Pancreas (tissue), 10 donors: ENCODE measurements around the gene SCN8A. TPM values are rescaled to one million over a fixed set of nuclear protein-coding genes. Genes with fewer than 3 reads are reported as not detected.

Experiments
- ATAC-seq, 4 donors: fragments of 200-7000 bp; cut with Tn5 transposase; one replicate each; pipeline versions ENCODE4 v1.8.0 to v1.9.1; 2020; ENCODE audit warnings: mild to moderate bottlenecking in 4 of 4, moderate library complexity in 4 of 4
- DNase-seq, 6 donors: peaks; one replicate each; pipeline ENCODE4 v3.0.0-alpha.2; 2020
- FAIRE-seq: peaks from 2 replicates; lab custom pipeline; 2012; peaks lifted over from hg19 to GRCh38; lab: Jason Lieb, UNC
- H3K27ac ChIP-seq, 4 donors: fragments of 200-600 bp; sonication (generic); 1 replicate in 3 of 4; 2 replicates in 1 of 4; pipeline versions ENCODE4 v1.5.0 to v1.8.0; 2020
- H3K27me3 ChIP-seq, 4 donors: fragments of 200-600 bp; one replicate each; pipeline ENCODE4 v1.8.0; 2021
- H3K36me3 ChIP-seq, 3 donors: fragments of 200-600 bp; sonication (generic) in 1 of 3; one replicate each; pipeline versions ENCODE4 v1.5.0 to v1.8.0; 2020 to 2021
- H3K4me1 ChIP-seq, 3 donors: fragments of 200-600 bp; one replicate each; pipeline ENCODE4 v1.8.0; 2021
- H3K4me3 ChIP-seq, 4 donors: fragments of 200-600 bp; sonication (generic) in 2 of 4; one replicate each; pipeline versions ENCODE4 v1.5.0 to v1.8.0; 2020 to 2021
- H3K9me3 ChIP-seq, 4 donors: fragments of 200-600 bp; one replicate each; pipeline ENCODE4 v1.8.0; 2021
- CTCF ChIP-seq, 4 donors: fragments of 200-600 bp; sonication (generic) in 3 of 4; IDR thresholded peaks; one replicate each; pipeline versions ENCODE4 v1.5.0 to v1.8.0; 2021; ENCODE audit warnings: antibody characterized with exemption in 4 of 4
- WGBS, 2 donors: extraction: QIAGEN DNeasy Blood & Tissue Kit; methylation state at CpG; one replicate each; pipeline ENCODE4 v1.1.7; 2013; 5-methylcytosine and 5-hydroxymethylcytosine counted together
- intact Hi-C, 3 donors: fragments of 100-400 bp; cut with DNase I; formaldehyde crosslinking; loops; one replicate each; pipeline versions ENCODE4 v1.11.1 to v1.14.2; 2022
- polyA plus RNA-seq, 2 donors: library from polyadenylated mRNA; stranded (reverse); fragments of 200-250 nt; gene quantifications; one replicate each; pipeline ENCODE4 v1.2.3, GENCODE V29; 2013
- total RNA-seq, 6 donors: library from RNA; stranded (reverse); fragmentation: NEBNext Ultra II Directional in 4 of 6; extraction: Animal tissue kit (Norgen Biotek cat#: 25700) in 4 of 6; gene quantifications; one replicate each; pipeline versions ENCODE4 v1.2.1 to v1.2.4, GENCODE V29; 2021 to 2023
- donor health status: healthy with polysubstance abuse.
- donor health status: DM: no; HTN: no; CAD: no; lungs with moderate emphysema.
- donor health status: DM: no; HTN: no; CAD: no.
- donor health status: control.
- donor health status: control.
- donor health status: Bipolar disorder and iron deficiency.
- donor health status: DM: yes; HTN: yes; CAD: no.
- donor health status: DM: no; HTN: no; CAD: no.
- donor health status: DM: no; HTN: no; CAD: no.
- donor health status: DM: yes; HTN: yes; CAD: no.

SCN8A gene
- total and polyA plus RNA-seq, 8 donors, result 1.9 to 3.2 (median 2.3) TPM

GRCh38 chr12:51744235-51744634 is 153.2 kb downstream of the SCN8A start:
- Histone ChIP-seq H3K27ac (no peak overlapping the region), H3K27me3 (no peaks in the 10 kb centered on the region), H3K4me3 (no peak overlapping the region), H3K9me3 (no peaks in the 10 kb centered on the region), H3K4me1 (peaks cover 0 to 3% (median 0%) of the 10 kb centered on the region in 3 donors), H3K36me3 (no peaks in the 10 kb centered on the region)
- intact Hi-C loops, result no loop called here
- DNase-seq (no peak), ATAC-seq (no peak), FAIRE-seq (no peak)
- no peak for TF ChIP-seq CTCF (IDR thresholded peaks at IDR 0.05)
- 65 to 66% methylated on average over 6 of the region's 6 CpGs for WGBS, 2 donors

DNA sequence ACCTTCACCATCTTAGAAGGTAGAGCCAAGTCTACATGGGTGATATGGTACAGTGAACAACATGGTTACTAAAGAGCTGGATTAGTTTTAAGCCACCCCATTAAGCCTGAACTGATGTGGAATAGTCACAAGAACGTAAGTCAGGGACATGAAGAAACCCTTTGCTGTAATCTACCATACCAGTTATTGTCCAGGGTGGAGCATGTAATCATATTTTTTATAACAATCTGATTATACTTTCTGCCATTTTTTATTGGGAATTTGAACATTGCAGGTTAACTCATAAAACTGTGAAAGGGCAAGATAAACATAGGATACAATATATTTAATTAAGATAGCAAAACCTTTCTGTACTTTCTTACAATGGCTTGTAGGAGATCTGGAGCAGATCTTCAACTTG is 153.9 kb downstream of the SCN8A start:
- H3K27me3 ChIP-seq, result no peaks in the 10 kb centered on the region
- no peak overlapping the region for H3K27ac ChIP-seq
- no peaks in the 10 kb centered on the region for H3K9me3 ChIP-seq
- no peaks in the 10 kb centered on the region for H3K36me3 ChIP-seq
- DNase-seq (no peak), ATAC-seq (no peak), FAIRE-seq (no peak)
- no peak overlapping the region for H3K4me3 ChIP-seq
- H3K4me1 ChIP-seq, result peaks cover 0 to 3% (median 0%) of the 10 kb centered on the region in 3 donors
- 93 to 100% methylated on average over 1 of the region's 1 CpG for WGBS, 2 donors
- TF ChIP-seq CTCF (IDR thresholded peaks at IDR 0.05), result no peak
- intact Hi-C loops, result no loop called here

DNA sequence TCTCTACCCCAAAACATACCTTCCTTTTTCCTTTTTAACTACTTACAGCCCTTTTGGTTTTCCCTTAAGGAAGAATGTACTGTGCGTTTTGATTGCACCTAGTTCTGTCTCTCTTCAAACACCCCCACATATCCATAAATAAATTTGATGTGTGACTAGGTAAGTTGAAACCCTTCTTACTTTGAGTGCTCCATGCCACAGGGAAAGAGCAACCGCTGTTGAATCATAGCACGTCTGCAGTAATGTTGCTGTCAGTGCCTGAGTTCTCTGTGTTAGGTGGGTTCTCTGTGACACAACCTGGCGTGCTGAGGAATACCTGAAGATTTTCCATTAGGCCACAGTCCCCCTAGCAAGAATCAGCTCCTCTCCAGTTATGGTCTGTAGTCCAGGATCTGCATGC is 155.4 kb downstream of the SCN8A start:
- FAIRE-seq, result no peak
- no peaks in the 10 kb centered on the region for H3K9me3 ChIP-seq
- H3K27ac ChIP-seq, result no peak overlapping the region
- H3K27me3 ChIP-seq, result no peaks in the 10 kb centered on the region
- no peaks in the 10 kb centered on the region for H3K36me3 ChIP-seq
- no peak for DNase-seq
- H3K4me1 ChIP-seq, result peaks cover 0 to 4% (median under 1%) of the 10 kb centered on the region in 3 donors
- no peak overlapping the region for H3K4me3 ChIP-seq
- 93 to 96% methylated on average over 4 of the region's 4 CpGs for WGBS, 2 donors
- ATAC-seq, result no peak
- TF ChIP-seq CTCF (IDR thresholded peaks at IDR 0.05), result no peak
- intact Hi-C loops, result no loop called here

DNA sequence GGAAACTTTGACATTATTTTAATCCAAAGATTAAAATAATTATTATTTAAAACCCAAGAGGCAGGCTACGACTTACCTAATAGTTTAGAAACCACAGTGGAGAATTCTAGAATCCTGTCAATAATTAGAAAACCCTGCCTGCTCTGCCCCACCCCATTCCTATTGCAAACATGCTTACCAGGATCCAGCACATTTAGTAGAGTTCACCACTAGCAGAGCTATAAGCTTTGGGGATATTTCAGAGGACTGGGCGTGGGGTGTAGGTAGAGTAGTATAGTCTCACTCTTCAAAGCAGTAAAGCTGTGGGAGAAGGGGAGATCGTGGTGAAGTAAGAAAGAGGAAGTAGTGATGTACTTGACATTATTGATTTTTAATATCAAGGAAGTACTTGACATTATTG is 157.2 kb downstream of the SCN8A start:
- ATAC-seq, result no peak
- FAIRE-seq, result no peak
- intact Hi-C loops, result no loop called here
- H3K4me1 ChIP-seq, result peaks cover 0 to 12% (median 8%) of the 10 kb centered on the region in 3 donors
- no peaks in the 10 kb centered on the region for H3K36me3 ChIP-seq
- no peak for DNase-seq
- H3K4me3 ChIP-seq, result no peak overlapping the region
- no peaks in the 10 kb centered on the region for H3K27me3 ChIP-seq
- H3K9me3 ChIP-seq, result no peaks in the 10 kb centered on the region
- peak overlapping the region in 1 of 4 donors; percentile 17 for H3K27ac ChIP-seq
- TF ChIP-seq CTCF (IDR thresholded peaks at IDR 0.05), result no peak
- WGBS, 2 donors, result 57 to 74% methylated on average over 3 of the region's 3 CpGs

DNA sequence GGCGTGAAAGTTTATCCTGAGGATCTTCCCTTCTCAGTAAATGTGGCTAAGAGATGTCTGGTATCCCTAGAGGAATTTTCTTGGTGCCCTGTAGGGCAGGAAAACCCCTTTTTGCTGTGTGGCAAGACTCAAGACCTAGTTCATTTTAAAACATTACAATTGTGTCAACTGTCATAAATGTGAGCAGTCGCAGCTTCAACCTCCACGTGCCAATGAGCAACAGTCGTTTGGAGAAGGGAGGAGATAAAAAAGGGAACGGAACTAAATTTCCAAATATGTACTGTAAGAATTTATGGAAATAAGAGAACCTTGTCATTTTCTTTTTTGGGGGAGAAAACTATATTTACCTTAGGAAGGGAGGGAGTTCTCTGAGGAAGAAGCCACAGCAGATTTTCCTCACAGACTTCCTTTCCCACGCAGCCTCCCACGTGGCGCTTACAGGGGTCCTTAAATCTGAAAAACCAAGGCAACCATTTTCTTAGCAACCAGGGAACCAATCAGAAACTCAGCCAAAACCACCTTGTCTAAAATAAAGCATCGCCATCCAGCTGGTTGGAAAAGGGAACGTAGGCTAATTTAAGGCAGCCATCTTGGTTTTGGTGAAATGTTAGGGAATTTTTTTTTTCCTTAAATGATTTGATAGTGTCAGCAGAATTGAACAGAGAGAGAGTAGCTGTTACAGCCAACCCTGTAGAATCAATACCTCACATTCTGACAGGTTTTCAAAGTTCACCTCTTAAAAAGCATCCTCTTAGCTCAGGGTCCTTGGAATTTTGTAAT is 158.4 kb downstream of the SCN8A start:
- ATAC-seq (no peak), DNase-seq (no peak), FAIRE-seq (no peak)
- Histone ChIP-seq H3K36me3 (no peaks in the 10 kb centered on the region), H3K4me3 (no peak overlapping the region), H3K4me1 (peaks cover 0 to 12% (median 8%) of the 10 kb centered on the region in 3 donors), H3K27ac (no peak overlapping the region), H3K27me3 (no peaks in the 10 kb centered on the region), H3K9me3 (no peaks in the 10 kb centered on the region)
- intact Hi-C loops, result no loop called here
- TF ChIP-seq CTCF (IDR thresholded peaks at IDR 0.05), result no peak
- WGBS, 2 donors, result 87 to 90% methylated on average over 10 of the region's 10 CpGs
